HTR-8/SVneo (cell line): Measurements from ENCODE around the gene TPH2.

ENCODE experiments used
- DNase-seq: peaks from one replicate; pipeline ENCODE4 v3.0.0; 2011; ENCODE audit warnings: low spot score, mixed read lengths; ENCODE audit not compliant: insufficient read length
- FAIRE-seq: peaks from 2 replicates; lab custom pipeline; 2011; peaks lifted over from hg19 to GRCh38; lab: Jason Lieb, UNC

Gene TPH2

DNA sequence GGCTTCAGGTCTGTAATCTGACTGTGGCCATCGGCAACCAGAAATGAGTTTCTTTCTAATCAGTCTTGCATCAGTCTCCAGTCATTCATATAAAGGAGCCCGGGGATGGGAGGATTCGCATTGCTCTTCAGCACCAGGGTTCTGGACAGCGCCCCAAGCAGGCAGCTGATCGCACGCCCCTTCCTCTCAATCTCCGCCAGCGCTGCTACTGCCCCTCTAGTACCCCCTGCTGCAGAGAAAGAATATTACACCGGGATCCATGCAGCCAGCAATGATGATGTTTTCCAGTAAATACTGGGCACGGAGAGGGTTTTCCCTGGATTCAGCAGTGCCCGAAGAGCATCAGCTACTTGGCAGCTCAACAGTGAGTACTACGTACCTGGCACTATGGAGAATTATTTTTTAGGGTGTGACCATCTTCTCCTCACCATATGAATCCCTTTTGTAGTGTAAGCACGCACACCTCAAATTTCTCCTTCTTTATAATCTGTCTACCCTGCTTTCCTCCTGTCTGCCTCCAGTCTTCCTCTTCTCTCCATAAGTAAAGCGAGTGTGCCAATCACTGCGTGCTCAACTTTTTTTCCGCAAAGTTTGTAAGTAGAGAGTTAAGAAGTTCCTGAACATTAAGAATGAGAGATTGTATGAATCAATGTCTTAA lies at the start of gene TPH2:
TSS of gene TPH2 (plus strand) at position 118 of the 658 bp plus-strand sequence. CDS start at position 260, 142 bp downstream.
- DNase-seq (peak; percentile 41), FAIRE-seq (no peak)

GRCh38 chr12:71890475-71890874 lies 48.2 kb upstream of the TPH2 start:
- no peak for FAIRE-seq
- DNase-seq: no peak

GRCh38 chr12:71892059-71892458 lies 46.6 kb upstream of the TPH2 start:
- FAIRE-seq: no peak
- no peak for DNase-seq

DNA sequence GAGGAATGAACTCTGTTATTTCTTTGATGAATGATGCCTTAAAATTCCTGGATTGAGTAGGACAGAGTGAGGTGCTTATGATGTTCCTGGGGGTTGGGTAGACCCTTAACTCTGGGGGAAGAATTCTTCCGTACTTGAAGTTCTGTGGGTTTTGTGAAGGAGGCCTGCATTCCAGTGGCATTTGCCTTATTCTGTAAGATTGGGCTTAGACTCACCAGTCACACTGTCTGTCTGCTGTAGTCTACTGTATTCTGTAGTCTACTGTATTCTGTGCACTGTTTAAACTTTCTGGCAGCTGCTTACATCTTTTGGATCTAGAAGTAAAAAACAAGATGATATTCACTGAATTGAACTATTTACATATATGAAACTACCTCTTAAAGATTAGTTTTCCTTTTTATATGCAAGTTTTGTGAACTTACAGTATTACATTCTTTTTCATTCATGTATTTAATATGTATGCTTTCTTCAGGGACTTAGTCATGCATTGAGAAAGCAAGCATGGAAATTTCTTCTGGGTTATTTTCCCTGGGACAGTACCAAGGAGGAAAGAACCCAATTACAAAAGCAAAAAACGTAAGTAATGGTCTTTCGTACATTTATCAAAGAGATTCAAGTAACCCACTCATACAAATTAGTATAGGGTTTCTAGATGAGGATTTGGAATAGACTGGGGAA lies 42.3 kb upstream of the TPH2 start:
- FAIRE-seq: no peak
- no peak for DNase-seq

DNA sequence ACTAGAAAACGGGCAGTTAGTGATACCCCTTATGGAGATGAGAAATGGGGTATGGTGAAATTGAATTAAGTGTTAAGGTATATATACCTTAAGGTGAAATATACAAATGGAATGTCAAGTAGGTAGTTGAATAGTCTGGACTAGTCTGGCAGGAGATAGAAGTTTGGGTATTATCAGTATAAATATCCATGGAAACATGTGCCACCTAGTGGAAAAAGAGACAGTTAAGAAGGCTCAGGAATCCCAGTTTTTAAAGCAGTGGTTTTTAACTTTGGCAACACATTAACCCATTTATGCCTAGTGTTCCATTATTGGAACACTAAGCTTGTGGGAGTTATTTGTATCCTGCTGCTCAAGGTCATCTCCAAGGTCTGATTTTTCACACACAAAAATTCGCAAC lies 38.6 kb upstream of the TPH2 start:
- no peak for FAIRE-seq
- peak; percentile 5 for DNase-seq

DNA sequence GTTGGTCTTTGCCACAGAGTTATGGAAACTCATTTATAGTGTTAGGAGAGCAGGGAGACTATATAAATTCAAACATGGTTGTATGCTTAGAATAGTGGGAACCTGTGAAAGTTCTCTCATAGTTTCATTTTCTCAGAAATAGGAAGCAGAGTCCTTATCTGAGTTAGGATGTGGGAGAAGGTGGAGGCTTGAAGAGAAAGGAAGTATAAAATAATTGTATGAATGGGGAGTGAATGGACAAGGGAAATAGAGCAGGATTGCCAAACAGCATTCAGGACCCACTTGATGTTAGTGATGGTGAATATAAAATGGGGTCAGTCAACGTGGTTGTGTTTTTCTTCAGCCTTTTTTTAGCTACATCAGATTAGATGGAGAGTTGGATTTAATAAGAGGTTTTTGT lies 34.0 kb upstream of the TPH2 start:
- DNase-seq: no peak
- no peak for FAIRE-seq

- DNase-seq (no peak), FAIRE-seq (no peak)
These were observed 3.1 kb upstream of the TPH2 start for GRCh38 chr12:71935594-71935993.

GRCh38 chr12:71940068-71940467 lies 1.4 kb downstream of the TPH2 start:
- FAIRE-seq (no peak), DNase-seq (no peak)

DNA sequence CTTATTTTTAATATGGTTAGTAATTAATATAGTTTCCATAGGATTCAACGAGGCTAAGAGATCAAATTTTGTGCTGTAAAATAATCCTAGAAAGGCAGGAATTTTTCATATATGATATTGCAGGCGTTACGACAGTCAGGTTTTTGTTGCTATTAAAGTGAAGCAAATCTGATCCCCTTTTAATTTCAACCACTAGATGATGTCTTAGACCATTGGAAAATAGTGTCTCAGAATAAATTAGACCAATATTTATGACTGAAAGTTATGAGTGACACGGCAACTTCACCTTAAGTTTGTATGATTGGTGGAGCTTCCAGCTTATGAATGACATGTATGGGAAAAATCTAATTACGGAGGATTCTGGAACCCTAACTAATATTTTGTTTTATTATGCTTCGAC lies 2.5 kb downstream of the TPH2 start:
- FAIRE-seq (no peak), DNase-seq (no peak)

GRCh38 chr12:71942259-71942658 lies 3.6 kb downstream of the TPH2 start:
- FAIRE-seq: no peak
- DNase-seq: no peak

DNA sequence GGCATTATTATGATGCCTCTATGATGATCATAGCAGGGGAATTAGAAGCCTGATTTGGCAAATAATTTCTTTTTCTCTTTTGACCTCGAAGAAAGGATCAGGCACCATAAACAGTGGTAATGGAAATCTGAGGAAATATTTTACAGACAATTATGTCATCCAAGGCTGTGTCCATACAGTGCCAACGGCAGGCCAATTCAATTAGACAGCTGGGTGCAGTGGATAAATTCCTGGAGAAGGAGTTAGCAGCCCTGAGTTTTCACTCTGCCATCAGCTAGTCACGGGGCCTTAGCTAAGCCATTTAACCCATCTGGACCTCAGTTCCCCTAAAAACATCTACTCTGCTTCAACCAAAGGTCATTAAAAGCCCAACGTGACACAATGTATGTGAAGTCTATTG lies 4.1 kb downstream of the TPH2 start:
- FAIRE-seq: no peak
- no peak for DNase-seq

GRCh38 chr12:71945121-71945520 lies 6.5 kb downstream of the TPH2 start:
- DNase-seq: no peak
- no peak for FAIRE-seq

- FAIRE-seq (no peak), DNase-seq (no peak)
These were observed 7.2 kb downstream of the TPH2 start for GRCh38 chr12:71945883-71946282.

- no peak for FAIRE-seq
- DNase-seq: no peak
These were observed 9.0 kb downstream of the TPH2 start for GRCh38 chr12:71947645-71948105.

DNA sequence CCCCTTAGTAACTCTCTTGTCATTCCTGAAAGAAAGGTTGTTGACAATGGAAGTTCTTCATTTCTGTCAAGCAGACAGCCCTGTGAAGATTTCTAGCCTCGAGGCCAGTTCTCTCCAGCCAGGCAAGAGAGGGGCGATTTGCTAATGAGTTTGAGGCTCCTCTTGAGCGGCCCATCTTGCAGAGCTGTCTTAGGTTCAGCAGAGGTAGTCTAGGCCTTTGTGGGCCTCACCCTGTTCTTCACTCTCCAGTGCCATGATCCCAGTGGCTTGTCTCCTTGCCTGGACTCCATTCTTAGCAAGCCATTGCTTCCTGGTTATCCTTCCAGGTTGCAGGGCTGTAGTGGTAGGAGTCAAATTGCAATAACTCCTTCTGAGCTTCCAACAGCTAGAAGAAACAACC lies 9.7 kb downstream of the TPH2 start:
- no peak for DNase-seq
- no peak for FAIRE-seq

DNA sequence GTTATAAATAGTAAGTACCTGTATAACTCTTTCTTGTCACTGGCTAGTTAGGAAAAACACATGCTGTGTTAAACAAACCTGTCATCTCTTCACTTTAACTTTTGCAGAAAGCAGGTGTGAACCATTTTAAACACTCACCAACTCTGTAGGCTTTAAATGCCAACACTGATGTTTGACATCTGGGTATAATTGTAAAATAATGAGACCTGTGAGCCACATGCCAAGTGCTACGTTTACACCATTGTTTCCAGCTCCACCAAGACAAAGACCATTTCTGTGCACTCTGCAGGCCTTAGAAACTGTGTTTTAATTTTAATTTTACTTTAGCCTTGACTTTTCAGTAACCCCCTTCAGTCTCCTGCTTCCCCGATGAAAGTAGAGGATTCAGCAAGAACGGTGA lies 11.0 kb downstream of the TPH2 start:
- no peak for FAIRE-seq
- no peak for DNase-seq

- FAIRE-seq (no peak), DNase-seq (no peak)
These were observed 11.8 kb downstream of the TPH2 start for GRCh38 chr12:71950404-71950803.

GRCh38 chr12:71950819-71951218 lies 12.2 kb downstream of the TPH2 start:
- FAIRE-seq (no peak), DNase-seq (no peak)

DNA sequence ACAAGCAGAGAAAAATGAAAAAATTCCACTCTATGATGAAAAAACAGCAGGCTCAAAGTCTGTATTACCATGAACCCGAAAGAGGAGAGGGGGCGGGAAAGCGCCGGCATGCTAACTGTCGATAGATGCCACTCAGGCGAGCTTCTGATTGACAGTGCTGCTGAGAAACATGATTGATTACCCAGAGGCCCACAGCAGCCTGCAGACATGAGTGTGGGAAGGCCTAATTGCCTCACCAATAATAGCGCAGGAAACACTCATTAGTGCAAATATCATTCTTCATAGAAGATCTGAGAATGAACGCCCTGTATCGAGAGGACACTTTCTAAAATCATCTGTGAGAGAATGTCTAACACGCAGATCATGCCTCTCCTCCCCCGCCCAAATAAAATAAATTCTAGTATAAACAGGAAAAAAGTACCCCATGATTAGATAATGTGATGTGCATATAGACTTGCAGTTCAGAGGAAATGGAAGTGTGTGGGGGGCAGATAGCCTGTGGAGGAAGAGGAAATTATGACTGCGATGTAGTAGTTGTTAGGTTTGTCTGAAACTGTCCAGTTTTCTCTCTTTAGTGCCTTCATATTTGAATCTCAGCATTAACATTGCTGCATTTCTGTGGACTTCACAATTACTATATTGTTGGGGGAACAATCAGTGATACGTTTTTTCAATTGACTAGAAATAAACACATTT lies 15.6 kb downstream of the TPH2 start:
- no peak for DNase-seq
- FAIRE-seq: no peak

DNA sequence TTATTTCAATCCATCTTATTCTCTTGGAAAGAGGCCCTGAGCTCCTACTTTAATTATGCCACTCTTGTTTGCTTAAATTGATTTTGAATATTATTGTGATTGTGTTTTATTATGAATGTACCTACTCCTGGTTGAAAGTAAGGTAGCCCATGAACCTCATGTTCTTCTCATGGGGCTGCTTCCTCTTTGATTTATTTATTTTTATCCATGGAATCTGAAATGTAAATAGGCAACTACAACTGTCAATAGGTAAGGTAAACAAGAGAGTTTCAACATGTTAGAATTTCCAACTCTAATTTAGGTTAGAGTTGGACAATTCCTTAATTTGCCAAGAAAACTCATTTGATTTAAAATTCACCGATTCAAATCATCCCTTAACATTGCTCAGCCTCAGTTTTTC lies 16.2 kb downstream of the TPH2 start:
- FAIRE-seq (no peak), DNase-seq (no peak)

DNA sequence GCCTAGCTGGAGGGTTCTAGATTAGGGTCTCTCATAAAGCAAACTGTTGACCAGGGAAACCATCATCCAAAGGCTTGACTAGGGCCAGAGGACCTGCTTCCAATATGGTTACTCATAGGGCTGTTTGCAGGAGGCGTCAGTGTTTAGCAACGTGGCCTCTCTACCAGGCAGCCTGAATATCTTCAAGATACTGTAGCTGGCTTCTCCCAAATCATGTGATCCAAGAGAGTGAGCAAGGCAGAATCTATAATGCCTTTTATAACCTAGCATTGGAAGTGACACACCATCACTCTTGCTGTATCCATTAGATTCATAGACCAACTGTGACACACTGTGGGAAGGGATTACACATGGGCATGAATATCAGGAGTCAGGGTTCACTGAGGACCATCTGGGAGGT lies 17.3 kb downstream of the TPH2 start:
- DNase-seq (no peak), FAIRE-seq (no peak)
